GM12878 (cell line): ENCODE results near the gene SLC25A13. TPM values are rescaled to one million over a fixed set of nuclear protein-coding genes. Genes with fewer than 3 reads are reported as not detected.

Experiments used
- BACH1 ChIP-seq: fragments of 450-650 bp; IDR thresholded peaks from 2 replicates; pipeline ENCODE4 v1.6.1; 2017; ENCODE audit warnings: mild to moderate bottlenecking, borderline replicate concordance
- CBX3 ChIP-seq: fragments of 200-600 bp; sonication (generic); IDR thresholded peaks from 2 replicates; pipeline ENCODE4 v1.6.1; 2016; ENCODE audit warnings: low read depth, borderline replicate concordance
- CEBPB ChIP-seq, 2 experiments: fragments of 150-350 bp in 1 of 2; IDR thresholded peaks; 2 replicates each; pipeline ENCODE4 v1.6.1; 2012 to 2014; ENCODE audit warnings: low read depth in 2 of 2, low read length in 2 of 2, borderline replicate concordance in 1 of 2, inconsistent platforms in 1 of 2
- CREM ChIP-seq: IDR thresholded peaks from 2 replicates; pipeline ENCODE4 v1.6.1; 2014; ENCODE audit warnings: antibody characterized with exemption, low read depth
- E2F8 ChIP-seq: fragments of 450-650 bp; IDR thresholded peaks from 2 replicates; pipeline ENCODE4 v1.6.1; 2018; ENCODE audit warnings: mild to moderate bottlenecking, low read depth, moderate library complexity; ENCODE audit not compliant: partially characterized antibody
- MTA3 ChIP-seq: IDR thresholded peaks from 2 replicates; pipeline ENCODE4 v1.6.1; 2012; ENCODE audit warnings: low read length, inconsistent platforms, borderline replicate concordance
- MXI1 ChIP-seq: fragments of 150-350 bp; IDR thresholded peaks from 2 replicates; pipeline ENCODE4 v1.6.1; 2011; ENCODE audit warnings: low read depth, mild to moderate bottlenecking, inconsistent platforms, low read length, improper control_type of control experiment
- NFIC ChIP-seq: IDR thresholded peaks from 2 replicates; pipeline ENCODE4 v1.6.1; 2012; ENCODE audit warnings: low read depth, mild to moderate bottlenecking, inconsistent platforms, low read length, moderate library complexity
- NRF1 ChIP-seq: conservative IDR thresholded peaks from 2 replicates; pipeline ENCODE4 v1.6.1; 2011; ENCODE audit warnings: mild to moderate bottlenecking, low read depth, low read length, improper control_type of control experiment
- SRF ChIP-seq, 2 experiments: IDR thresholded peaks; 2 replicates each; pipeline ENCODE4 v1.6.1; 2011; ENCODE audit warnings: low read depth in 2 of 2, low read length in 2 of 2, mild to moderate bottlenecking in 1 of 2, moderate library complexity in 1 of 2
- STAT3 ChIP-seq: IDR thresholded peaks from 2 replicates; pipeline ENCODE4 v1.6.1; 2011; ENCODE audit warnings: low read depth, low read length, improper control_type of control experiment
- USF1 ChIP-seq: IDR thresholded peaks from 2 replicates; pipeline ENCODE4 v1.6.1; 2011; ENCODE audit warnings: borderline replicate concordance, low read depth, mild to moderate bottlenecking, moderate library complexity, mixed read lengths, low read length; ENCODE audit not compliant: insufficient read depth; ENCODE audit errors: extremely low read length
- USF2 ChIP-seq: IDR thresholded peaks from 2 replicates; pipeline ENCODE4 v1.6.1; 2011; ENCODE audit warnings: low read depth, low read length, improper control_type of control experiment, borderline replicate concordance
- ZNF217 ChIP-seq: fragments of 450-650 bp; IDR thresholded peaks from 2 replicates; pipeline ENCODE4 v1.6.1; 2017; ENCODE audit warnings: antibody characterized with exemption, mild to moderate bottlenecking
- polyA plus RNA-seq, 11 experiments: library from polyadenylated mRNA; depleted of rRNA in 4 of 11; unstranded in 6 of 11; stranded (reverse) in 5 of 11; fragments of >200 nt; fragmentation: Nextera tagmentation in 4 of 11; fragmentation: Illumina TruSeq in 1 of 11; extraction: Ambion mirVana in 4 of 11; extraction: Trizol in 1 of 11; gene quantifications; 1 replicate in 1 of 11; 2 replicates in 10 of 11; pipeline versions ENCODE4 v1.2.1 to v1.2.3, GENCODE V29; 2011 to 2016; ENCODE audit warnings: inconsistent platforms in 2 of 11, missing spikeins in 2 of 11, low read depth in 1 of 11
- total RNA-seq, 4 experiments: library from RNA; depleted of rRNA in 3 of 4; stranded (reverse); fragments of >200 nt in 3 of 4; fragmentation: Illumina TruSeq in 1 of 4; extraction: Trizol in 1 of 4; gene quantifications; 2 replicates each; pipeline versions ENCODE4 v1.2.1 to v1.2.3, GENCODE V29; 2013 to 2021

Gene SLC25A13
- total and polyA plus RNA-seq, 10 of the 15 experiments (the other 5 are each of a cell fraction or from before 2014, with no cell fraction given): 7.0 to 24.7 (median 18.6) TPM

DNA sequence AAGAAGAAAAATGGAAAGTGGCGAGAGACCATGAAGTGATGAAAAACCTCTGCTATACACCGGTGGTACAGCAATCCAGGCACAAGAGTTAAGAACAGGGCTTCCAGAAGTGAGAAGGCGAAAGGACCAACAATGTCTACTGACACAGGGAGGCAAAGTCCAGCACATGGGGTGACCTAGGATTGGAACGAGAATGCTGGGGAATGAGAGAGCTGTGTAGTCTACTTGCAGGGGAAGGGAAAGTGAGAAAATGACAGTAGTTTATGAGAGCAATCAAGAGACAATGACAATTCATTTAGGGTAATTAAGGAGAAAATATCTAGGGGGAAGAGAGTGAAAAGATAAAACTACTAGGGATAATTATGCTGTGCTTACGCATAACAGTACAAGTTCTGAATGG lies 169.2 kb downstream of the SLC25A13 start (continued):
- no peak for TF ChIP-seq USF1
- no peak for TF ChIP-seq NRF1
- TF ChIP-seq BACH1: no peak
- no peak for TF ChIP-seq ZNF217
- TF ChIP-seq CEBPB (IDR thresholded peaks at IDR 0.05; ENCODE audit: borderline replicate concordance in 1 of 2, low read depth in 2 of 2, low read length in 2 of 2): no peak
- no peak for TF ChIP-seq CBX3
- no peak for TF ChIP-seq MTA3
- TF ChIP-seq MXI1: no peak
- no peak for TF ChIP-seq NFIC
- no peak for TF ChIP-seq E2F8
- TF ChIP-seq USF2: no peak
- TF ChIP-seq CREM: no peak
- no peak for TF ChIP-seq SRF (IDR thresholded peaks at IDR 0.05; ENCODE audit: low read depth in 2 of 2, low read length in 2 of 2)
- TF ChIP-seq STAT3: no peak
